H1 (cell line): ENCODE results near the gene UMOD. TPM values are rescaled to one million over a fixed set of nuclear protein-coding genes. Genes with fewer than 3 reads are reported as not detected.

Source experiments
- CTCF ChIA-PET: fragments of 300-600 bp; sonication (Branson Sonifier 250); formaldehyde crosslinking; loops from one replicate; lab custom pipeline; 2021; ENCODE audit not compliant: partially characterized antibody; lab: Charles Lee
- POLR2A ChIA-PET: fragments of 300-600 bp; sonication (Branson Sonifier 250); formaldehyde crosslinking; loops from one replicate; lab custom pipeline; 2021; ENCODE audit warnings: inconsistent platforms; ENCODE audit not compliant: partially characterized antibody; lab: Charles Lee
- DNase-seq, 2 experiments: peaks; one replicate each; pipeline versions ENCODE4 v3.0.0 to v3.0.0-alpha.2; 2010 to 2022; ENCODE audit warnings: low spot score in 2 of 2, low read depth in 1 of 2, mixed read lengths in 1 of 2
- FAIRE-seq: peaks from 2 replicates; lab custom pipeline; 2011; peaks lifted over from hg19 to GRCh38; lab: Jason Lieb, UNC
- H2AFZ ChIP-seq: 2 replicates; pipeline ENCODE4 v1.8.1; 2012; ENCODE audit warnings: low read length, inconsistent platforms
- H2AK5ac ChIP-seq: 2 replicates; pipeline ENCODE4 v1.6.1; 2013; ENCODE audit warnings: low read depth, low read length
- H2BK120ac ChIP-seq: replicated peaks from 2 replicates; pipeline ENCODE3; 2013; ENCODE audit warnings: low read depth, low read length, inconsistent platforms
- H2BK12ac ChIP-seq: 2 replicates; pipeline ENCODE4 v1.6.1; 2013; ENCODE audit warnings: low read depth, low read length
- H2BK15ac ChIP-seq: 2 replicates; pipeline ENCODE4 v1.6.1; 2013; ENCODE audit warnings: low read length
- H2BK20ac ChIP-seq: 2 replicates; pipeline ENCODE4 v1.6.1; 2013; ENCODE audit warnings: low read length
- H2BK5ac ChIP-seq: 2 replicates; pipeline ENCODE4 v1.6.1; 2013; ENCODE audit warnings: low read depth, low read length
- H3K14ac ChIP-seq: 2 replicates; pipeline ENCODE4 v1.6.1; 2013; ENCODE audit warnings: inconsistent platforms; ENCODE audit not compliant: insufficient read length
- H3K18ac ChIP-seq: 2 replicates; pipeline ENCODE4 v1.6.1; 2013; ENCODE audit warnings: low read length; ENCODE audit errors: extremely low read depth
- H3K23ac ChIP-seq: 2 replicates; pipeline ENCODE4 v1.6.1; 2013; ENCODE audit warnings: inconsistent platforms; ENCODE audit not compliant: insufficient read length
- H3K23me2 ChIP-seq: 2 replicates; pipeline ENCODE4 v1.6.1; 2013; ENCODE audit warnings: low read depth, low read length
- H3K27ac ChIP-seq: 2 replicates; pipeline ENCODE4 v1.6.1; 2011; ENCODE audit warnings: low read depth, low read length, inconsistent platforms
- H3K27me3 ChIP-seq, 4 experiments: replicated peaks in 1 of 4; 1 replicate in 1 of 4; 2 replicates in 3 of 4; pipeline versions ENCODE4 v1.6.1 to v1.8.1; 2011 to 2013; ENCODE audit warnings: low read length in 3 of 4, mild to moderate bottlenecking in 3 of 4, inconsistent platforms in 2 of 4, mixed read lengths in 2 of 4, moderate library complexity in 1 of 4; ENCODE audit not compliant: control insufficient read depth in 3 of 4, insufficient read depth in 3 of 4; ENCODE audit errors: extremely low read depth in 1 of 4
- H3K36me3 ChIP-seq, 4 experiments: 2 replicates each; pipeline versions ENCODE4 v1.6.1 to v1.8.1; 2011 to 2013; ENCODE audit warnings: mild to moderate bottlenecking in 4 of 4, low read length in 3 of 4, moderate library complexity in 2 of 4, control low read depth in 1 of 4, inconsistent platforms in 1 of 4; ENCODE audit not compliant: insufficient read depth in 4 of 4, control insufficient read depth in 2 of 4
- H3K4ac ChIP-seq: replicated peaks from 2 replicates; pipeline ENCODE3; 2013; ENCODE audit warnings: low read length, low read depth, mixed read lengths, inconsistent platforms; ENCODE audit not compliant: insufficient read length
- H3K4me1 ChIP-seq, 4 experiments: replicated peaks in 1 of 4; 1 replicate in 1 of 4; 2 replicates in 3 of 4; pipeline versions ENCODE4 v1.6.1 to v1.8.1; 2011 to 2013; ENCODE audit warnings: low read length in 3 of 4, inconsistent platforms in 2 of 4, mixed read lengths in 1 of 4; ENCODE audit not compliant: insufficient read depth in 4 of 4, control insufficient read depth in 3 of 4
- H3K4me2 ChIP-seq, 2 experiments: 2 replicates each; pipeline versions ENCODE4 v1.6.1 to v1.8.1; 2011 to 2013; ENCODE audit warnings: low read depth in 2 of 2, low read length in 2 of 2, control low read depth in 1 of 2, inconsistent platforms in 1 of 2, mild to moderate bottlenecking in 1 of 2; ENCODE audit not compliant: insufficient read depth in 1 of 2
- H3K4me3 ChIP-seq, 4 experiments: fragments of 200-600, 300-600 bp in 1 of 4; sonication (generic), shearing (Covaris generic), sonication (Bioruptor Twin) in 1 of 4; 2 replicates each; pipeline versions ENCODE4 v1.5.1 to v1.8.1; 2011 to 2016; ENCODE audit warnings: low read length in 4 of 4, low read depth in 3 of 4, control low read depth in 2 of 4, inconsistent platforms in 2 of 4, mild to moderate bottlenecking in 2 of 4, mixed read lengths in 1 of 4, moderate library complexity in 1 of 4; ENCODE audit not compliant: insufficient read depth in 2 of 4; ENCODE audit errors: extremely low read depth in 1 of 4
- H3K56ac ChIP-seq: replicated peaks from 2 replicates; pipeline ENCODE3; 2013; ENCODE audit warnings: low read depth, mild to moderate bottlenecking, mixed read lengths, low read length, inconsistent platforms; ENCODE audit not compliant: insufficient read length
- H3K79me1 ChIP-seq: 2 replicates; pipeline ENCODE4 v1.6.1; 2013; ENCODE audit warnings: low read depth, low read length, control low read depth
- H3K79me2 ChIP-seq, 2 experiments: 2 replicates each; pipeline versions ENCODE4 v1.6.1 to v1.8.1; 2012 to 2013; ENCODE audit warnings: low read length in 2 of 2, mild to moderate bottlenecking in 2 of 2, inconsistent platforms in 1 of 2; ENCODE audit not compliant: insufficient read depth in 2 of 2, control insufficient read depth in 1 of 2
- H3K9ac ChIP-seq, 4 experiments: replicated peaks in 1 of 4; 1 replicate in 1 of 4; 2 replicates in 3 of 4; pipeline versions ENCODE4 v1.6.1 to v1.8.1; 2011 to 2013; ENCODE audit warnings: low read depth in 3 of 4, low read length in 3 of 4, control low read depth in 2 of 4, mild to moderate bottlenecking in 2 of 4, moderate library complexity in 2 of 4, inconsistent platforms in 1 of 4; ENCODE audit errors: extremely low read depth in 1 of 4
- H3K9me3 ChIP-seq, 2 experiments: 2 replicates each; pipeline versions ENCODE4 v1.6.1 to v1.8.1; 2012 to 2013; ENCODE audit warnings: mild to moderate bottlenecking in 2 of 2, moderate library complexity in 2 of 2, control low read depth in 1 of 2, inconsistent platforms in 1 of 2, low read depth in 1 of 2, low read length in 1 of 2, mixed read lengths in 1 of 2; ENCODE audit not compliant: insufficient read depth in 2 of 2
- H4K20me1 ChIP-seq, 2 experiments: replicated peaks in 1 of 2; 2 replicates each; pipeline versions ENCODE3 to v1.8.1; 2011 to 2013; ENCODE audit warnings: inconsistent platforms in 2 of 2, low read length in 2 of 2, mild to moderate bottlenecking in 1 of 2; ENCODE audit not compliant: insufficient read depth in 2 of 2, control insufficient read depth in 1 of 2
- H4K5ac ChIP-seq: 2 replicates; pipeline ENCODE4 v1.6.1; 2013; ENCODE audit warnings: low read length, low read depth, mixed read lengths, inconsistent platforms; ENCODE audit not compliant: insufficient read length
- H4K8ac ChIP-seq: 2 replicates; pipeline ENCODE4 v1.8.0; 2013; ENCODE audit warnings: mild to moderate bottlenecking, moderate library complexity, low read length, inconsistent platforms; ENCODE audit not compliant: insufficient read depth; ENCODE audit errors: extremely low read depth
- H4K91ac ChIP-seq: replicated peaks from 2 replicates; pipeline ENCODE3; 2013; ENCODE audit warnings: low read length, mixed read lengths, inconsistent platforms; ENCODE audit not compliant: insufficient read length
- ATF3 ChIP-seq: IDR thresholded peaks from 2 replicates; pipeline ENCODE4 v1.6.1; 2011; ENCODE audit warnings: low read depth, mild to moderate bottlenecking, low read length; ENCODE audit not compliant: insufficient read depth
- GABPA ChIP-seq: IDR thresholded peaks from 2 replicates; pipeline ENCODE4 v1.6.1; 2011; ENCODE audit warnings: mild to moderate bottlenecking, low read length, moderate library complexity, borderline replicate concordance; ENCODE audit not compliant: insufficient read depth
- KDM4A ChIP-seq: IDR thresholded peaks from one replicate; pipeline ENCODE4 v1.7.1; 2012; ENCODE audit warnings: low read depth, mild to moderate bottlenecking, moderate library complexity, low read length, inconsistent platforms; ENCODE audit not compliant: severe bottlenecking
- POLR2A ChIP-seq, 2 experiments: IDR thresholded peaks; 1 replicate in 1 of 2; 2 replicates in 1 of 2; pipeline ENCODE4 v1.6.1; 2011; ENCODE audit warnings: low read depth in 2 of 2, low read length in 2 of 2, mild to moderate bottlenecking in 2 of 2; ENCODE audit errors: control extremely low read depth in 1 of 2
- POLR2AphosphoS5 ChIP-seq: IDR thresholded peaks from 2 replicates; pipeline ENCODE4 v1.6.1; 2011; ENCODE audit warnings: low read depth, low read length
- POU5F1 ChIP-seq: IDR thresholded peaks from 2 replicates; pipeline ENCODE4 v1.6.1; 2011; ENCODE audit warnings: low read depth, mild to moderate bottlenecking, low read length, moderate library complexity
- RAD21 ChIP-seq, 2 experiments: IDR thresholded peaks in 1 of 2; conservative IDR thresholded peaks in 1 of 2; 2 replicates each; pipeline ENCODE4 v1.6.1; 2011; ENCODE audit warnings: low read depth in 2 of 2, low read length in 2 of 2, improper control_type of control experiment in 1 of 2, inconsistent platforms in 1 of 2, mild to moderate bottlenecking in 1 of 2, moderate library complexity in 1 of 2
- SAP30 ChIP-seq: fragments of 300-600 bp; sonication (generic); IDR thresholded peaks from 2 replicates; pipeline ENCODE4 v1.7.1; 2012; ENCODE audit warnings: low read length, moderate library complexity, mild to moderate bottlenecking, inconsistent platforms; ENCODE audit not compliant: insufficient read depth, insufficient replicate concordance
- TAF1 ChIP-seq: IDR thresholded peaks from 2 replicates; pipeline ENCODE4 v1.6.1; 2011; ENCODE audit warnings: mild to moderate bottlenecking, low read depth, low read length
- TBP ChIP-seq: IDR thresholded peaks from 2 replicates; pipeline ENCODE4 v1.6.1; 2011; ENCODE audit warnings: low read depth, low read length, improper control_type of control experiment
- TEAD4 ChIP-seq: IDR thresholded peaks from 2 replicates; pipeline ENCODE4 v1.6.1; 2012; ENCODE audit warnings: low read depth, low read length, inconsistent platforms, mixed read lengths
- YY1 ChIP-seq: IDR thresholded peaks from 2 replicates; pipeline ENCODE4 v1.6.1; 2011; ENCODE audit warnings: low read depth, mild to moderate bottlenecking, low read length
- WGBS, 2 experiments: shearing (Covaris generic) in 1 of 2; methylation state at CpG; one replicate each; pipeline versions ENCODE4 v1.1.6 to v1.1.7; 2013 to 2015; ENCODE audit warnings: low lambda C conversion rate in 2 of 2, mixed read lengths in 2 of 2, inconsistent platforms in 1 of 2, low coverage in 1 of 2, missing lambda C conversion rate in 1 of 2; ENCODE audit not compliant: insufficient replicate concordance in 2 of 2, insufficient coverage in 1 of 2, insufficient read length in 1 of 2; ENCODE audit errors: extremely low coverage in 1 of 2, missing lambda C conversion rate in 1 of 2; 5-methylcytosine and 5-hydroxymethylcytosine counted together
- polyA plus RNA-seq, 7 experiments: library from polyadenylated mRNA; depleted of rRNA in 3 of 7; stranded (reverse) in 5 of 7; unstranded in 2 of 7; fragments of >200 nt in 5 of 7; fragments of 200-250 nt in 2 of 7; gene quantifications; 1 replicate in 5 of 7; 2 replicates in 1 of 7; 4 replicates in 1 of 7; pipeline versions ENCODE4 v1.2.1 to v1.2.3, GENCODE V29; 2011 to 2013; ENCODE audit warnings: missing spikeins in 2 of 7, mixed read lengths in 2 of 7
- total RNA-seq: library from RNA; stranded (reverse); fragmentation: NEBNext Ultra II Directional; extraction: Animal tissue kit (Norgen Biotek cat#: 25700); gene quantifications from 2 replicates; pipeline ENCODE4 v1.2.1, GENCODE V29; 2021

UMOD gene
- total and polyA plus RNA-seq, 2 of the 8 experiments (the other 6 are each of a cell fraction or from before 2014, with no cell fraction given): not detected

- Histone ChIP-seq H3K79me1 (no peaks in the 10 kb centered on the region), H3K4me2 (no peak overlapping the region), H2AFZ (no peak overlapping the region), H3K23ac (no peak overlapping the region), H4K8ac (no peak overlapping the region), H3K4me3 (no peak overlapping the region), H2BK5ac (no peak overlapping the region), H3K9ac (no peak overlapping the region), H2BK15ac (no peak overlapping the region), H3K79me2 (no peaks in the 10 kb centered on the region), H4K5ac (no peak overlapping the region), H2BK12ac (no peak overlapping the region), H3K4me1 (peaks cover 0 to 5% (median 2%) of the 10 kb centered on the region in 4 experiments; a peak in 4 of 7 replicates), H3K27me3 (no peaks in the 10 kb centered on the region), H2AK5ac (no peak overlapping the region), H3K14ac (no peak overlapping the region), H3K36me3 (no peaks in the 10 kb centered on the region), H3K23me2 (peaks cover 4% of the 10 kb centered on the region; the same call in 1 of the 2 replicates), H3K27ac (no peak overlapping the region), H3K56ac (no peak overlapping the region), H3K18ac (no peak overlapping the region), H3K4ac (no peak overlapping the region), H2BK20ac (no peak overlapping the region), H3K9me3 (no peaks in the 10 kb centered on the region), H4K20me1 (peaks cover 0 to 4% of the 10 kb centered on the region in 2 experiments), H4K91ac (no peak overlapping the region), H2BK120ac (no peak overlapping the region)
- POLR2A ChIA-PET: no interaction called here
- DNase-seq (no peak), FAIRE-seq (no peak)
- no peak for TF ChIP-seq KDM4A
- no peak for TF ChIP-seq POLR2A (IDR thresholded peaks at IDR 0.05; ENCODE audit: control extremely low read depth in 1 of 2, low read depth in 2 of 2, low read length in 2 of 2)
- no peak for TF ChIP-seq TEAD4
- no peak for TF ChIP-seq TAF1
- TF ChIP-seq YY1: no peak
- TF ChIP-seq GABPA: no peak
- no peak for TF ChIP-seq POU5F1
- no peak for TF ChIP-seq RAD21 (IDR thresholded peaks at IDR 0.05 in 1 of 2, conservative IDR thresholded peaks at IDR 0.05 in 1 of 2; ENCODE audit: low read depth in 2 of 2, low read length in 2 of 2)
- TF ChIP-seq SAP30: no peak
- no peak for TF ChIP-seq POLR2AphosphoS5
- TF ChIP-seq TBP: no peak
- no peak for TF ChIP-seq ATF3
- WGBS, 2 experiments: 81 to 100% methylated on average over 1 to 5 of the region's 5 CpGs
- CTCF ChIA-PET: no interaction called here
Measured at GRCh38 chr16:20391045-20391444, 38.5 kb upstream of the UMOD start.
